ACHN (cell line): ENCODE data around the gene GALNT9.
A peak's percentile ranks its signal among the peaks of the same experiment; 100 is the strongest.
"Not testable (repeated sequence)": the region's sequence is repeated elsewhere in the genome, so short reads cannot be mapped to it uniquely, and the experiment has no call there.

Experiments used
- DNase-seq: peaks from one replicate; pipeline ENCODE4 v3.0.0-alpha.2; 2015
- in situ Hi-C: cut with HindIII; loops from 2 replicates; pipeline ENCODE4 v1.10.0; 2017; ENCODE audit warnings: low sequenced_read_pairs, low pct_ligation_motif_present, low pct_unique_long_range_greater_than_20kb

GALNT9 gene

DNA sequence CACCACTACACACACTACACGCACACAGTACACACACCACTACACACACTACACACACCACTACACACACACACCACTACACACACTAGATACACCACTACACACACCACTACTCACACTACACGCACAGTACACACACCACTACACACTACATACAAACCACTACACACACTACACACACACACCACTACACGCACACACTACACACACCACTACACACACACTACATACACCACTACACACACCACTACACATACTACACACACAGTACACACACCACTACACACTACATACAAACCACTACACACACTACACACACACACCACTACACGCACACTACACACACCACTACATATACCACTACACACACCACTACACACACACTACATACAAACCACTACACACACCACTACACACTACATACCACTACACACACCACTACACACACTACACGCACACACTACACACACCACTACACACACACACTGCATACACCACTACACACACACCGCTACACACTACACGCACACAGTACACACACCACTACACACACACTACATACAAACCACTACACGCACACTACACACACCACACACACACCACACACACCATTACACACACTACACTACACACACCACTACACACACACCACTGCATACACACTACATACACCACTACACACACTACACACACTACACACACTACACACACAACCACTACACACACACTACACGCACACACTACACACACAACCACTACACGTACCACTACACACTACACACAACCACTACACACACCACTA lies 173.4 kb downstream of the GALNT9 start:
- no peak for DNase-seq
- in situ Hi-C loops: no loop called here

DNA sequence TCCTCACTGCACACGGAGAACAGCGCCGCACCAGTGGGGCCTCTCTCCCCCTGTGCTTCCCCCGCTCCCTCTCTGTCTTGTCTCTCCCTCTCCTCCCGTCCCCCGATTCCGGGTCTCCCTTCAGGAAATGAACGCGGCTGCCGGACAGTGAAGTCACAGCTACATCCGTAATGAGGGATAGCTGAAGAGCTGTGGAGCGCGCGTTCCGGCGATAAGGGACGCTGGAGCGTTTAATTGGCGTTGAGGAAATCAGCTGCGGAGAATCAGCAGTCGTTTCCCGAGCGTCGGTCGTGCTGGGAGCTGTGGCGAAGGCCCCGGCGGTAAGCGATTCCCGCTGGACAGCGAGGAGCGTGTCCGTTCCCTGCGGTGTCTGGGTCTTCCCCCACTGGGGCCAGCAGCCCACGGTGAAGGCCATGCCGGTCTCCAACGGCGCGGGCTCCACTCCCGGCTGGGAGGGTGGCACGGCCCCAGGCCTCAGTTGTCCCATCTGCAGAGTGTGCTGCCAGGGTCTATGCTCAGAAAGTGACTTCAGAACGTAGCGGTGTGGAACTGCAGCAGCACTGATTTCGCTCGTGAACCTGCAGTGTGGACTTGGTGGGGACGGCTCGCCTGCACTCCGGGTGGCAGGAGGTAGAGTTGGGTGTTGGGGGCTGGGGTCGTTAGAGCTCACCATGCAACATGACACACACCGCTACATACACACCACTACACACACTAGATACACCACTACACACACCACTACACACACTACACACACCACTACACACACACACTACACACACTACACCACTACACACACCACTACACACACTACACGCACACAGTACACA lies 174.2 kb downstream of the GALNT9 start:
- in situ Hi-C loops: no loop called here
- no peak for DNase-seq

- in situ Hi-C loops: no loop called here
- DNase-seq: no peak
These were observed 175.0 kb downstream of the GALNT9 start for GRCh38 chr12:132154341-132154761.

- in situ Hi-C loops: no loop called here
- DNase-seq: peak; percentile 85
These were observed 175.7 kb downstream of the GALNT9 start for GRCh38 chr12:132153501-132154340.

GRCh38 chr12:132152953-132153352 lies 176.4 kb downstream of the GALNT9 start:
- DNase-seq: no peak
- in situ Hi-C loops: no loop called here

DNA sequence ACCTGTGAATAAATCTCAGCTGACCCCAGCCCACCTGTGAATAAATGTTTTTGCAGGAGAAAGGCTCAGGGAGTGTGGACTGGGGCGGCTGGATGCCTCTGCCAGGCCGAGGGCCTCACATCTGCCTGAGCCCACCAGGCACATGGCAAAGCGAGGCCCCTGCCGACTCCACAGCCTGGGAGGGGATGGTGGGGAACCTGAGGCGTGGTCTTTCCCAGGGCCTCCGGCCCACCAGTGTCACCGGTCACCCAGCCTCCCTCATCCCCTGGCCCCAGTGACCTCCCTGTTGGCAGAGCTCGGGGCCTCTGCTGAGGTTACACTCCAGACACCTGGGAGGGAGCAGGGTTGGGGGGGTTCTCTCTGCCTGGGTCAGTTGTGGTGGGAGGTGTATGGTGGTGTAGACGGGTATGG lies 177.0 kb downstream of the GALNT9 start:
- no peak for DNase-seq
- in situ Hi-C loops: no loop called here

- no peak for DNase-seq
- in situ Hi-C loops: no loop called here
These were observed 177.5 kb downstream of the GALNT9 start for GRCh38 chr12:132151766-132152410.

DNA sequence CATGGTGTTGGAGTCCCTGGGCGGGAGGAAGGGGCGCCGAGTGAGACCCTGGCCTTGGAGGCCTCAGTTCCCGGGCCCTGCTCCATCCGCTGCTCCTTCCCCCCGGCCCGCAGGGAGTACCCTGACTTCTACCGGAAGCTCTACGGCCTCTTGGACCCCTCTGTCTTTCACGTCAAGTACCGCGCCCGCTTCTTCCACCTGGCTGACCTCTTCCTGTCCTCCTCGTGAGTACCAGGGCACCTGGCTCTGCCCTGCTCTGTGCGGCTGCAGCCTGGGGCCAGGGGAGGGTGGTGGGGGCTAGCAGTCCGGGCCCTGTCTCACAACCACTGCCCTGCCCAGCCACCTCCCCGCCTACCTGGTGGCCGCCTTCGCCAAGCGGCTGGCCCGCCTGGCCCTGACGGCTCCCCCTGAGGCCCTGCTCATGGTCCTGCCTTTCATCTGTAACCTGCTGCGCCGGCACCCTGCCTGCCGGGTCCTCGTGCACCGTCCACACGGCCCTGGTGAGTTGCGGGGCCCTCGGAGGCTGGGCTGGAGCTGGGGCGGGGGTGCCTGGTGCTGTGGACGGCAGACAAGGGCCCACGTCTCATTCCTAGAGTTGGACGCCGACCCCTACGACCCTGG lies 178.1 kb downstream of the GALNT9 start:
- in situ Hi-C loops: no loop called here

GRCh38 chr12:132150780-132151144 lies 178.6 kb downstream of the GALNT9 start:
- DNase-seq: no peak
- in situ Hi-C loops: no loop called here

More for the DNA sequence above, 178.1 kb downstream of the GALNT9 start:
- no peak for DNase-seq

- in situ Hi-C loops: loop anchor here (25.0 kb wide), 1 partner anchor 463 kb away; the partner anchor contains the start of genes LRCOL1 and P2RX2
- DNase-seq: not testable (repeated sequence)
These were observed 179.9 kb downstream of the GALNT9 start for GRCh38 chr12:132149526-132149925.

- DNase-seq: no peak
- in situ Hi-C loops: loop anchor here (25.0 kb wide), 1 partner anchor 464 kb away; the partner anchor contains the start of genes LRCOL1 and P2RX2
These were observed 180.9 kb downstream of the GALNT9 start for GRCh38 chr12:132148368-132149045.

DNA sequence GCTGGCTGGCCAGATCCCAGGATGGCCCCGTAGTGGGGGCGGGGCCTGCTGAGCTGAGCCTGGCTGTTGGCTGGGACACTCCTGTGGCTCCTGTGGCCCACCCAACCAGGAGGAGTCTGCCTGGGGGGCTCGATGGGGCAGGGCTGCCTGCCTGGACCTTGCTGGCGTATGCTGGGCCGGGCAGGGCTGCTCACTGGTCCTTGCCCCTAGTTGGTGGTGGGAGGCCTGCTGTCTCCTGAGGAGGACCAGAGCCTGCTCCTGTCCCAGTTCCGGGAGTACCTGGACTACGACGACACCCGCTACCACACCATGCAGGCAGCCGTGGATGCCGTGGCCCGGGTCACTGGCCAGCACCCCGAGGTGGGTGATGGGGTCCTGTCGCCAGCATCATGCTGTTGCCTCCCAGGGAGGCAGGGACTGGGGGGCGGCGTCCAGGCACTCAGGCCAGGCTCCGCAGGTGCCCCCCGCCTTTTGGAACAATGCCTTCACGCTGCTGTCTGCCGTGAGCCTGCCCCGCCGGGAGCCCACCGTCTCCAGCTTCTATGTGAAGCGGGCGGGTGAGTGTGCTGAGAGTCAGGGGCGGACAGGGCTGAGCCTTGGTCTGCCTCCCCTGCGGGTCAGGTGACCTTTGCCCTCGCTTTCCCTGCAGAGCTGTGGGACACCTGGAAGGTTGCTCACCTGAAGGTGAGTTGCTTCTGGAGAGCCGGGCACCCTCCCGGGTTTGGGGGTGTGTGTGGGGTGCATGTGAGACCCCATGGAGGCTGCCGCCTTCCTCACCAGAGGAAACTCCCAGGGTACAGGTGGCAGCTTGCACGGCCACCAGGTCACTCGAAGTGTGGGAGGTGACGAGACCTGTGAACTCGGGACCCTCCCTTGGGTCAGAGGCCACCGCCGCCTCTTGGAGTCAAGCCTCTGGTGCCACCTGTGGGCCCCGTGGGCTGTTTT lies 181.7 kb downstream of the GALNT9 start:
- in situ Hi-C loops: loop anchor here (25.0 kb wide), 1 partner anchor 465 kb away; the partner anchor contains the start of genes LRCOL1 and P2RX2
- DNase-seq: no peak

- no peak for DNase-seq
- in situ Hi-C loops: loop anchor here (25.0 kb wide), 1 partner anchor 465 kb away; the partner anchor contains the start of genes LRCOL1 and P2RX2
These were observed 182.5 kb downstream of the GALNT9 start for GRCh38 chr12:132146772-132147422.
